HG02588 (cell line): ENCODE results near the gene EXD2.
"Not testable (repeated sequence)": the region's sequence is repeated elsewhere in the genome, so short reads cannot be mapped to it uniquely, and the experiment has no call there.

Experiments used
- ATAC-seq: cut with Tn5 transposase; IDR thresholded peaks from one replicate; pipeline ENCODE4 v1.9.1; 2021; ENCODE audit warnings: mild to moderate bottlenecking, moderate library complexity; ENCODE audit not compliant: unreplicated experiment

The EXD2 gene

GRCh38 chr14:69191340-69192111 lies at the start of gene EXD2:
Gene EXD2 (plus strand): TSS chr14:69191498. CDS start chr14:69209471, 17,973 bp downstream.
- peak; percentile 84 for ATAC-seq

DNA sequence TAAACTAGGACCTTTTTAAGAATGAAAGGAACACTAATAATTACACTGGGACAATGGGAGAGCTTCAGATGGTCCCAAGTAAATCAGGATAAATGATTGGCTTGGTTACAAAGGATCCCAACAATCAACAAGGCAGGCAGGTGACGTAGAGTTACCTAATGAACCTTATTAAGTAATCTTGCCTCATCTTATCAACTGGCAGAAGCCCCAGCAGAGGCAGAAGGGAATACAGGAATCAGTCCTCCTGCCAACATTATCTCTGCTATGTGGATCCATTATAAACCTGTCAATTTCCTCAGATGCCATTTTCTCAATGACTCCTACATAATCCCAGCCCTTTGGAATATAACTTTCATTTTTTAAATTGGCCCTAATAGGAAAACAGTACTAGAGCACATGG lies 49.7 kb upstream of the EXD2 start:
- no peak for ATAC-seq

- ATAC-seq, result no peak
These were observed 49.2 kb upstream of the EXD2 start for GRCh38 chr14:69142101-69142500.

- no peak for ATAC-seq
These were observed 41.6 kb upstream of the EXD2 start for GRCh38 chr14:69149461-69150244.

DNA sequence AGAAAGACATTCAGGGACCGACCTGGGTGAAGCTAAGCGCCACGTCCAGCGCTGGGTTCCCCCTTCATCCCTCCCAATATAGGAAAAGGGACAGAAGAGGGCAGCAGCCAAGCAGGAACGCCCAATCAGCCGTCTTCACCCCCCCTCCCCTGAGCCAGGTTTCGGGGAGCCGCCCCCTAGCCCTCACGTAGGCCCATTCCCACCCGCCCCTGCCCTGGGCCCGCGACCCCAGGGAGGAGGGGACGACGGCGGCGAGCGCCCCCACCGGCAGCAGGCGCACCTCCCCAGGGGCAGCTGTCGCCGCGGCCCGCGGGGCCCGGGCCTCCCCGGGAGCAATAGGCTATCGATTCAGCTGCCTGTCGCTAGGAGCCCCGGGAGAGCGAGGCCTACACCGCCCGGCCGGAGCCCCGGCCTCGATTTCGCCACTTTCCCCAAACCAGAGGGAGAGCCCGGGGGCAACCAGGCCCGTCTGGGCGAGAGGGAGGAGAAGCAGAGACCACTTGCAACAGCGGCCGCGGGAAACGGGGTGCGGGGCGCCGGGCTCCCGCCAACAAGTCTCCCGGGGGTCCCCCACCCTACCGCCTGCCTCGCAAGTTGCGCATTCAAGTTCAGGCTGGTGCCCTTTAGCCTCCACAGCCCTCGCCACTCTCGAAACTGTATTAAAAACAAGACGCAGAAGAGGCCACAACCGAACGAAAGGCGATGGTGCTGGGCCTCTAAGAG lies 39.7 kb upstream of the EXD2 start:
- peak; percentile 42 for ATAC-seq

GRCh38 chr14:69152181-69152901 lies 39.0 kb upstream of the EXD2 start:
- ATAC-seq, result no peak

- no peak for ATAC-seq
These were observed 38.5 kb upstream of the EXD2 start, which contains the start of gene DCAF5 for GRCh38 chr14:69152902-69153151. Gene DCAF5 (minus strand): TSS chr14:69153119. CDS start chr14:69152978, 141 bp downstream.

DNA sequence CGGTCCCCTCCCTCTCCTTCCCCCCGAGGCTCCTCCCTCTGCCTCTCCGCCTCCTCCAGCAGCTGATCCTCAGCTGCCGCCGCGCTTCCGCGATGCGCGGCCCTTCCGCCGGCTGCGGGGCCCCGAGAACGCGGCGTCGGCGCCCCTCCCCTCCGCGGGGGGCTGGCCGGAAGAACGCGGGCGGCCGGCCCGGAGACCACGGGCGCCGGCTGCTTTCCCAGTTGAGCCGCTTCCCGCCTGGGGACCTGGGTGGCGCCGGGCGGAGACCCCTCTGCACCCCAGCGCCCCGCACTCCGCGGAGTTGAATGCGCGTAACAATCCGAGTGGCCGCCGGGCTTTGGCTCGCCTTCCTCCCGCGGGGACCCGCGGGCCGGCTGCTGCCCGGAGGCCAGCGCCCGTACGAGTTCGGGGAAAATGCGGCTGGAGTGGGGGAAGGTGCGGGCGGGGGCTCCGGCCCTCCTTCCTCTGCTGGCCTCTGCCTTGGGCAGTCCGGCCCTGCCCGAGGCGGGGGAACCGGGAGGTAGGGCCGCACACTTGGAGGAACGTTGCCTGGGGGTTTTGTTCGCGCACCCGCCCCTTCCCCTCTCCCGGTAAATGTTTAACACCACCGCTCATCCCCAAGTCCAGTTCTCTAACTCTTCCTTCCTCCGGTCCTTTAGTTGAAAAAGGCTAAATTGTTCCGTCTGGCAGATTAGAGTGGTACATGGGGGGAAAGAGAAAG lies 38.0 kb upstream of the EXD2 start:
- peak; percentile 85 for ATAC-seq

GRCh38 chr14:69153873-69154270 lies 37.4 kb upstream of the EXD2 start:
- ATAC-seq, result no peak

DNA sequence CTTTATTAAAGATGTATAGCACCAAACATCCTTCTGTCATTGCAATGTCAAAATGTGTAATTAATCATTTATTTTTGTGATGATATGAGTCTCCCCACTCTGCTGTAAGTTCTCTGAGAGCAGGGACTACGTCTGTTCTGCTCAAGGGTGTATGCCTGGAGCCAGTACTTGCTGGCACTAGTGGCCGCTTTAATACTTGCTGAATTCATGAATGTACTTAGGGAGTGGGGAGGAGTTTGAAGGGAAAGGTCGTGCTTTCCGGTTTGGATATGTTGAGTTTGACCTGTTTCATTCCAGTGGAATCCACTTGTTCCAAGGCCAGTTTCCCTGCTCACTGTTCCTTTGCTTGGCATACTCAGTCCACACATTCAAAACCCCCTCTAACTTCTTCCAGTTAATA lies 36.5 kb upstream of the EXD2 start:
- ATAC-seq, result no peak

- no peak for ATAC-seq
These were observed 35.1 kb upstream of the EXD2 start for GRCh38 chr14:69156224-69156623.

DNA sequence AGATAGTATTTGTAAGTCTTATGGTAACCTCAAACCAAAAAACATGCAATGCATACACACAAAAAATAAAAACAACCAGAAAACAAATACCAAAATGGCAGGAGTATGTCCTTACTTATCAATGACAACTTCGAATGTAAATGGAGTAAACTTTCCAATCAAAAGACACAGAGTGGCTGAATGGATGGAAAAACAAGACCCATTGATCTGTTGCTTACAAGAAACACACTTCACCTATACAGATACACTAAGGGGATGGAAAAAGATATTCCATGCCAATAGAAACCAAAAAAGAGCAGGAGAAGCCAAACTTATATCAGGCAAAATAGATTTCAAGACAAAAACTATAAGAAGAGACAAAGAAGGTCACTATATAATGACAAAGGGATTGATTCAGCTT lies 29.7 kb upstream of the EXD2 start:
- no peak for ATAC-seq

GRCh38 chr14:69165787-69166186 lies 25.5 kb upstream of the EXD2 start:
- ATAC-seq, result not testable (repeated sequence)

DNA sequence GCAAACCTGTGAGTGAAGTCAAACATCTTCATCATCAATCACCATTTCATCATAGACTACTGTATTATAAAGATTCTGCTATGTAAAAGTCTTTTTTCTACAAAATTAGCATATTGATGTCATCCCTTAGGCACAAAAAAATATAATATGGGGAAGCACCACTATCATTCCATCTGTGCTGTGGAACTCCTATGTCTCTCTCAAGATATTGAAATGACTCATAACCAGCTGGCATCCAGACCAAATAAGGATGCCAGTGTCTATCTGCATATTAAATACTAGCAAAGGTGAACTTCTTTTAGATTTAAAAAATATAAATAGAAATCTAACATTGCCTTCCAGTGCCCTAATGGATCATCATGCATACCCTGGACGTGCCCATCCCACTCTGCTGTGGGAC lies 20.5 kb upstream of the EXD2 start:
- no peak for ATAC-seq

- no peak for ATAC-seq
These were observed 19.7 kb upstream of the EXD2 start for GRCh38 chr14:69171569-69171968.

GRCh38 chr14:69175130-69175529 lies 16.2 kb upstream of the EXD2 start:
- ATAC-seq, result no peak

DNA sequence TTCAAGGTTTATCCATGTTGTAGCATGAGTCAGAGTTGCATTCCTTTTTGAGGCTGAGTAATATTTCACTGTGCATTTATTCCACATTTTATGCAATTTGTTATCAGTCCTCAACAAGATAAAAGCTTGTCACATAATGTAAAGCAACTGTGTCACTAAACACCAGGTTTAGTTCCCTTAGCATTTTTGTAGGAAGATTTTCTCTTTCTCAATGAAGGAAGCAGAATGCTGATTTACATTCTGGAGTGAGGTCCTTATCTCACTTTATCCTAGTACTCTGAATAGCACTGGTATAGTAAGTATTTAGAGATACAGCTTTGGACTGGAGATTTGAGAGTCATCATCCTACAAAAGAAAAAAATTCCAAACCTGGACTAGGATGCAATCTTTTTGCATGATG lies 9.8 kb upstream of the EXD2 start:
- ATAC-seq, result no peak

DNA sequence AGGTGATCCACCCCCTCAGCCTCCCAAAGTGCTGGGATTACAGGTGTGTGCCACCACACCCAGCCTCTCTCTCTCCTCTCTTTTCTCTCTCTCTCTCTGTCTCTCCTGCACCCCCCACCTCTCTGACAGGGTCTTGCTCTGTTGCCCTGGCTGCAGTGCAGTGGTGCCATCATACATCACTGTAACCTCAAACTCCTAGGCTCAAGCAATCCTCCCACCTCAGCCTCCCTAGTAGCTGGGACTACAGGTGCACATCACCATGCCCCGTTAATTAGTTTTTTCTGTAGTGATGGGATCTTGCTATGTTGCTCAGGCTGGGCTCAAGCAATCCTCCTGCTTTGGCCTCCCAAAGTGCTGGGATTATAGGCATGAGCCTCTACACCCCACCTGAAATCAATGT lies 8.7 kb upstream of the EXD2 start:
- ATAC-seq, result not testable (repeated sequence)

DNA sequence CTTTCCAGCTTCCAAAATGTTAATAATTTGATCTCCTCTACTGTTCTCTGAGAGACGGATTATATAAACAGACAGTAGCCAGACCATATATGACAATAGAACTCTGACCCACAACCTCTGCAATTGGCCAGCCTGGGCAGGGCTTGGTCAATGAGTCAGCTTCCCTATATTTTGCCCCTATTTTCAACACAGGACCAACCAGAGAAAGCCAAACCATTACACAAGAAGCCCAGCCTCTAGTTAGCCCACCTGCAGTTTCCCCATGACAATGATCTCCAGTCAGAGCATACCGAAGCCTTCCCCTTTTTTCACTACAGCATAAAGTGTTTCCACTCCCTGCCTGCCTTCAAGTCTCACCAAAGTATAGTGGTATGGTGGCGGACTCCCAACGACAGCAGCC lies 7.6 kb upstream of the EXD2 start:
- no peak for ATAC-seq

GRCh38 chr14:69190191-69190590 lies 1.1 kb upstream of the EXD2 start:
- ATAC-seq, result no peak

- ATAC-seq, result no peak
These were observed 2.4 kb downstream of the EXD2 start for GRCh38 chr14:69193721-69194120.
